ENCODE results near the gene P2RY11.

Gene P2RY11

GRCh38 chr19:10124429-10124828 is 12.9 kb downstream of the P2RY11 start:
- H3K27me3 ChIP-seq (ENCODE audit: insufficient read depth, low read length, poor library complexity, severe bottlenecking), result no peaks in the 10 kb centered on the region
- H2AFZ ChIP-seq (ENCODE audit: low read length), result no peak overlapping the region
- no peaks in the 10 kb centered on the region for H3K4me1 ChIP-seq (ENCODE audit: insufficient read depth, low read length, poor library complexity, severe bottlenecking)
- no peak overlapping the region for H3K4me2 ChIP-seq (ENCODE audit: low read depth, low read length, poor library complexity, severe bottlenecking)
- H3K9me3 ChIP-seq (ENCODE audit: insufficient read depth, low read depth, low read length), result no peaks in the 10 kb centered on the region
- H3F3A ChIP-seq (ENCODE audit: low read depth), result no peaks in the 10 kb centered on the region
- H3K4me3 ChIP-seq (ENCODE audit: low read length, poor library complexity, severe bottlenecking), result no peak overlapping the region
- peaks cover 2% of the 10 kb centered on the region; the same call in 1 of the 2 replicates for H3K79me2 ChIP-seq (ENCODE audit: insufficient read depth, low read length)
- peaks cover under 1% of the 10 kb centered on the region for H4K20me1 ChIP-seq (ENCODE audit: insufficient read depth, low read length, poor library complexity, severe bottlenecking)
- H3K9ac ChIP-seq (ENCODE audit: low read depth, low read length, poor library complexity, severe bottlenecking), result no peak overlapping the region
- TF ChIP-seq, protein P1, sequence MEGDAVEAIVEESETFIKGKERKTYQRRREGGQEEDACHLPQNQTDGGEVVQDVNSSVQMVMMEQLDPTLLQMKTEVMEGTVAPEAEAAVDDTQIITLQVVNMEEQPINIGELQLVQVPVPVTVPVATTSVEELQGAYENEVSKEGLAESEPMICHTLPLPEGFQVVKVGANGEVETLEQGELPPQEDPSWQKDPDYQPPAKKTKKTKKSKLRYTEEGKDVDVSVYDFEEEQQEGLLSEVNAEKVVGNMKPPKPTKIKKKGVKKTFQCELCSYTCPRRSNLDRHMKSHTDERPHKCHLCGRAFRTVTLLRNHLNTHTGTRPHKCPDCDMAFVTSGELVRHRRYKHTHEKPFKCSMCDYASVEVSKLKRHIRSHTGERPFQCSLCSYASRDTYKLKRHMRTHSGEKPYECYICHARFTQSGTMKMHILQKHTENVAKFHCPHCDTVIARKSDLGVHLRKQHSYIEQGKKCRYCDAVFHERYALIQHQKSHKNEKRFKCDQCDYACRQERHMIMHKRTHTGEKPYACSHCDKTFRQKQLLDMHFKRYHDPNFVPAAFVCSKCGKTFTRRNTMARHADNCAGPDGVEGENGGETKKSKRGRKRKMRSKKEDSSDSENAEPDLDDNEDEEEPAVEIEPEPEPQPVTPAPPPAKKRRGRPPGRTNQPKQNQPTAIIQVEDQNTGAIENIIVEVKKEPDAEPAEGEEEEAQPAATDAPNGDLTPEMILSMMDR (conservative IDR thresholded peaks at IDR 0.05; ENCODE audit: low read length), result no peak
- no peak for TF ChIP-seq EZH2phosphoT487 (IDR thresholded peaks at IDR 0.05; ENCODE audit: borderline replicate concordance)
- no peaks in the 10 kb centered on the region for H3K9me2 ChIP-seq (replicated peaks; ENCODE audit: low read depth, low read length)
- H3K36me3 ChIP-seq (ENCODE audit: insufficient read depth, low read length), result peaks cover 5% of the 10 kb centered on the region; the same call in 1 of the 2 replicates

DNA sequence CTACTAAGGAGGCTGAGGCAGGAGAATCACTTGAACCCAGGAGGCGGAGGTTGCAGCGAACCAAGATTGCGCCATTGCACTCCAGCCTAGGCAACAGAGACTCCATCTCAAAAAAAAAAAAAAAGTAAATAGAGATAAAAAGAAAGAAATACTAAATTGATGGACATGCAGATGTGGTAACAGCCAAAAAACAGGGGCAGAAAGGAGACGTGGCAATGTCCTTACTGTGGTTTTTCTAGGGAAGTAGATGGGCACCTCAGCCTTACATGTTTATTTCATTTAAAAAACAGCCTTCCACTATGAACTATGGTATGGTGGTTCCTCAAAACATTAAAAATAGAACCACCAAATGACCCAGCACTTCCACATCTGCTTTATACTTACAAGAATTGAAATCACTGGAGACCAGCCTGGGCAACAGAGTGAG is 14.7 kb downstream of the P2RY11 start:
- Histone ChIP-seq H3K4me1 (ENCODE audit: insufficient read depth, low read length, poor library complexity, severe bottlenecking) (no peaks in the 10 kb centered on the region), H3K9ac (ENCODE audit: low read depth, low read length, poor library complexity, severe bottlenecking) (no peak overlapping the region), H3K27me3 (ENCODE audit: insufficient read depth, low read length, poor library complexity, severe bottlenecking) (no peaks in the 10 kb centered on the region), H3K4me3 (ENCODE audit: low read length, poor library complexity, severe bottlenecking) (no peak overlapping the region), H3K4me2 (ENCODE audit: low read depth, low read length, poor library complexity, severe bottlenecking) (no peak overlapping the region), H3K36me3 (ENCODE audit: insufficient read depth, low read length) (peaks cover 10% of the 10 kb centered on the region; the same call in 1 of the 2 replicates), H3K9me2 (replicated peaks; ENCODE audit: low read depth, low read length) (no peaks in the 10 kb centered on the region), H3K79me2 (ENCODE audit: insufficient read depth, low read length) (no peaks in the 10 kb centered on the region), H3F3A (ENCODE audit: low read depth) (no peaks in the 10 kb centered on the region), H2AFZ (ENCODE audit: low read length) (no peak overlapping the region), H4K20me1 (ENCODE audit: insufficient read depth, low read length, poor library complexity, severe bottlenecking) (no peaks in the 10 kb centered on the region), H3K9me3 (ENCODE audit: insufficient read depth, low read depth, low read length) (no peaks in the 10 kb centered on the region)
- TF ChIP-seq, protein P1 (conservative IDR thresholded peaks at IDR 0.05; ENCODE audit: low read length), result no peak
- TF ChIP-seq EZH2phosphoT487 (IDR thresholded peaks at IDR 0.05; ENCODE audit: borderline replicate concordance), result no peak

GRCh38 chr19:10132905-10133304 is 21.4 kb downstream of the P2RY11 start:
- H2AFZ ChIP-seq (ENCODE audit: low read length), result no peak overlapping the region
- H4K20me1 ChIP-seq (ENCODE audit: insufficient read depth, low read length, poor library complexity, severe bottlenecking), result no peaks in the 10 kb centered on the region
- H3K9ac ChIP-seq (ENCODE audit: low read depth, low read length, poor library complexity, severe bottlenecking), result no peak overlapping the region
- peaks cover 68% of the 10 kb centered on the region; the same call in 1 of the 2 replicates for H3K36me3 ChIP-seq (ENCODE audit: insufficient read depth, low read length)
- no peak overlapping the region for H3K4me2 ChIP-seq (ENCODE audit: low read depth, low read length, poor library complexity, severe bottlenecking)
- no peaks in the 10 kb centered on the region for H3K4me1 ChIP-seq (ENCODE audit: insufficient read depth, low read length, poor library complexity, severe bottlenecking)
- no peaks in the 10 kb centered on the region for H3K9me2 ChIP-seq (replicated peaks; ENCODE audit: low read depth, low read length)
- no peaks in the 10 kb centered on the region for H3K79me2 ChIP-seq (ENCODE audit: insufficient read depth, low read length)
- no peaks in the 10 kb centered on the region for H3K9me3 ChIP-seq (ENCODE audit: insufficient read depth, low read depth, low read length)
- no peaks in the 10 kb centered on the region for H3F3A ChIP-seq (ENCODE audit: low read depth)
- H3K27me3 ChIP-seq (ENCODE audit: insufficient read depth, low read length, poor library complexity, severe bottlenecking), result no peaks in the 10 kb centered on the region
- H3K4me3 ChIP-seq (ENCODE audit: low read length, poor library complexity, severe bottlenecking), result no peak overlapping the region
- TF ChIP-seq, protein P1 (conservative IDR thresholded peaks at IDR 0.05; ENCODE audit: low read length), result no peak
- TF ChIP-seq EZH2phosphoT487 (IDR thresholded peaks at IDR 0.05; ENCODE audit: borderline replicate concordance), result no peak

Data from Loucy (cell line).